ENCODE measurements around the gene STAT6.

STAT6 gene

GRCh38 chr12:57107456-57108155 is 3.6 kb downstream of the STAT6 start:
- DNase-seq (ENCODE audit: low read depth): no peak
- TF ChIP-seq CTCF (IDR thresholded peaks at IDR 0.05; ENCODE audit: insufficient read depth, low read depth, low read length, missing control alignments): no peak
- no peak overlapping the region for H3K4me3 ChIP-seq (ENCODE audit: low read depth, low read length)

GRCh38 chr12:57106021-57106708 is 5.0 kb downstream of the STAT6 start:
- TF ChIP-seq CTCF (IDR thresholded peaks at IDR 0.05; ENCODE audit: insufficient read depth, low read depth, low read length, missing control alignments): no peak
- H3K4me3 ChIP-seq (ENCODE audit: low read depth, low read length): no peak overlapping the region

GRCh38 chr12:57105011-57105753 is 6.0 kb downstream of the STAT6 start:
- H3K4me3 ChIP-seq (ENCODE audit: low read depth, low read length): no peak overlapping the region
- no peak for TF ChIP-seq CTCF (IDR thresholded peaks at IDR 0.05; ENCODE audit: insufficient read depth, low read depth, low read length, missing control alignments)
- no peak for DNase-seq (ENCODE audit: low read depth)

More at GRCh38 chr12:57106021-57106708, 5.0 kb downstream of the STAT6 start:
- no peak for DNase-seq (ENCODE audit: low read depth)

- no peak overlapping the region for H3K4me3 ChIP-seq (ENCODE audit: low read depth, low read length)
- TF ChIP-seq CTCF (IDR thresholded peaks at IDR 0.05; ENCODE audit: insufficient read depth, low read depth, low read length, missing control alignments): no peak
- no peak for DNase-seq (ENCODE audit: low read depth)
These were observed 6.8 kb downstream of the STAT6 start for GRCh38 chr12:57104292-57104910.

GRCh38 chr12:57103856-57104255 is 7.3 kb downstream of the STAT6 start:
- DNase-seq (ENCODE audit: low read depth): no peak
- no peak for TF ChIP-seq CTCF (IDR thresholded peaks at IDR 0.05; ENCODE audit: insufficient read depth, low read depth, low read length, missing control alignments)
- no peak overlapping the region for H3K4me3 ChIP-seq (ENCODE audit: low read depth, low read length)

- no peak for TF ChIP-seq CTCF (IDR thresholded peaks at IDR 0.05; ENCODE audit: insufficient read depth, low read depth, low read length, missing control alignments)
- no peak for DNase-seq (ENCODE audit: low read depth)
- H3K4me3 ChIP-seq (ENCODE audit: low read depth, low read length): no peak overlapping the region
These were observed 9.1 kb downstream of the STAT6 start for GRCh38 chr12:57101892-57102695.

Data from GM12865 (cell line).